ENCODE measurements around the gene NSD1.

Gene NSD1

GRCh38 chr5:177109810-177110209 lies 23.8 kb upstream of the NSD1 start:
- Mint-ChIP-seq H3K27me3 (peaks cover 1% of the 10 kb centered on the region), H3K27ac (no peak overlapping the region), H3K9me3 (no peaks in the 10 kb centered on the region), H3K4me3 (no peak overlapping the region), H3K36me3 (no peaks in the 10 kb centered on the region), H3K4me1 (peaks cover 4% of the 10 kb centered on the region)
- DNase-seq (ENCODE audit: low spot score in 2 of 2): no peak
- no peak for ATAC-seq (ENCODE audit: low read depth)

GRCh38 chr5:177111720-177112394 lies 21.7 kb upstream of the NSD1 start:
- Mint-ChIP-seq H3K4me3 (peak overlapping the region; percentile 62), H3K27me3 (peaks cover 1% of the 10 kb centered on the region), H3K4me1 (peaks cover 12% of the 10 kb centered on the region), H3K27ac (no peak overlapping the region), H3K36me3 (no peaks in the 10 kb centered on the region), H3K9me3 (no peaks in the 10 kb centered on the region)
- DNase-seq (ENCODE audit: low spot score in 2 of 2): peak; percentile 64 to 75
- ATAC-seq (ENCODE audit: low read depth): peak; percentile 58

GRCh38 chr5:177112589-177113220 lies 20.9 kb upstream of the NSD1 start:
- Mint-ChIP-seq H3K9me3 (no peaks in the 10 kb centered on the region), H3K36me3 (no peaks in the 10 kb centered on the region), H3K27ac (no peak overlapping the region), H3K4me3 (no peak overlapping the region), H3K27me3 (peaks cover 1% of the 10 kb centered on the region), H3K4me1 (peaks cover 12% of the 10 kb centered on the region)
- DNase-seq (ENCODE audit: low spot score in 2 of 2) (no peak), ATAC-seq (ENCODE audit: low read depth) (no peak)

GRCh38 chr5:177113566-177114424 lies 19.8 kb upstream of the NSD1 start:
- H3K4me3 Mint-ChIP-seq: no peak overlapping the region
- H3K27me3 Mint-ChIP-seq: no peaks in the 10 kb centered on the region
- H3K4me1 Mint-ChIP-seq: peaks cover 12% of the 10 kb centered on the region
- no peak overlapping the region for H3K27ac Mint-ChIP-seq
- no peaks in the 10 kb centered on the region for H3K9me3 Mint-ChIP-seq
- DNase-seq (ENCODE audit: low spot score in 2 of 2) (peak; percentile 81 to 88), ATAC-seq (ENCODE audit: low read depth) (peak; percentile 51)
- H3K36me3 Mint-ChIP-seq: no peaks in the 10 kb centered on the region

GRCh38 chr5:177116631-177117373 lies 16.8 kb upstream of the NSD1 start:
- Mint-ChIP-seq H3K27me3 (no peaks in the 10 kb centered on the region), H3K4me1 (peaks cover 9% of the 10 kb centered on the region), H3K4me3 (peak overlapping the region; percentile 71), H3K9me3 (no peaks in the 10 kb centered on the region), H3K27ac (no peak overlapping the region), H3K36me3 (no peaks in the 10 kb centered on the region)
- peak; percentile 93 for ATAC-seq (ENCODE audit: low read depth)
- DNase-seq (ENCODE audit: low spot score in 2 of 2): peak; percentile 54 to 63

- Mint-ChIP-seq H3K4me1 (peaks cover 8% of the 10 kb centered on the region), H3K36me3 (no peaks in the 10 kb centered on the region), H3K27me3 (no peaks in the 10 kb centered on the region), H3K27ac (no peak overlapping the region), H3K4me3 (no peak overlapping the region), H3K9me3 (no peaks in the 10 kb centered on the region)
- DNase-seq (ENCODE audit: low spot score in 2 of 2) (no peak), ATAC-seq (ENCODE audit: low read depth) (no peak)
Measured at GRCh38 chr5:177117441-177118045, 16.0 kb upstream of the NSD1 start.

GRCh38 chr5:177122566-177122965 lies 11.0 kb upstream of the NSD1 start:
- no peak for DNase-seq (ENCODE audit: low spot score in 2 of 2)
- H3K4me1 Mint-ChIP-seq: peaks cover 15% of the 10 kb centered on the region

GRCh38 chr5:177123789-177124485 lies 9.6 kb upstream of the NSD1 start:
- Mint-ChIP-seq H3K4me3 (peak overlapping the region; percentile 77), H3K36me3 (no peaks in the 10 kb centered on the region), H3K9me3 (no peaks in the 10 kb centered on the region), H3K27me3 (no peaks in the 10 kb centered on the region), H3K4me1 (peaks cover 20% of the 10 kb centered on the region), H3K27ac (peak overlapping the region; percentile 85)
- ATAC-seq (ENCODE audit: low read depth): peak; percentile 75
- DNase-seq (ENCODE audit: low spot score in 2 of 2): no peak

More at GRCh38 chr5:177122566-177122965, 11.0 kb upstream of the NSD1 start:
- ATAC-seq (ENCODE audit: low read depth): no peak
- Mint-ChIP-seq H3K9me3 (no peaks in the 10 kb centered on the region), H3K27me3 (no peaks in the 10 kb centered on the region), H3K4me3 (no peak overlapping the region), H3K36me3 (no peaks in the 10 kb centered on the region), H3K27ac (no peak overlapping the region)

- no peaks in the 10 kb centered on the region for H3K27me3 Mint-ChIP-seq
- H3K27ac Mint-ChIP-seq: peak overlapping the region; percentile 85
- H3K4me1 Mint-ChIP-seq: peaks cover 25% of the 10 kb centered on the region
- H3K36me3 Mint-ChIP-seq: no peaks in the 10 kb centered on the region
- no peaks in the 10 kb centered on the region for H3K9me3 Mint-ChIP-seq
- H3K4me3 Mint-ChIP-seq: peak overlapping the region; percentile 77
- DNase-seq (ENCODE audit: low spot score in 2 of 2) (no peak), ATAC-seq (ENCODE audit: low read depth) (peak; percentile 73)
Measured at GRCh38 chr5:177124486-177124991, 9.0 kb upstream of the NSD1 start.

GRCh38 chr5:177126771-177127170 lies 6.8 kb upstream of the NSD1 start:
- DNase-seq (ENCODE audit: low spot score in 2 of 2): no peak
- ATAC-seq (ENCODE audit: low read depth): no peak
- Mint-ChIP-seq H3K4me1 (peaks cover 32% of the 10 kb centered on the region), H3K27me3 (no peaks in the 10 kb centered on the region), H3K9me3 (no peaks in the 10 kb centered on the region), H3K27ac (no peak overlapping the region), H3K36me3 (no peaks in the 10 kb centered on the region), H3K4me3 (no peak overlapping the region)

- no peaks in the 10 kb centered on the region for H3K27me3 Mint-ChIP-seq
- no peaks in the 10 kb centered on the region for H3K36me3 Mint-ChIP-seq
- ATAC-seq (ENCODE audit: low read depth) (no peak), DNase-seq (ENCODE audit: low spot score in 2 of 2) (no peak)
- H3K27ac Mint-ChIP-seq: peak overlapping the region; percentile 52
- H3K4me1 Mint-ChIP-seq: peaks cover 27% of the 10 kb centered on the region
- no peaks in the 10 kb centered on the region for H3K9me3 Mint-ChIP-seq
- no peak overlapping the region for H3K4me3 Mint-ChIP-seq
Measured at GRCh38 chr5:177128551-177128981, 5.0 kb upstream of the NSD1 start.

GRCh38 chr5:177130211-177131018 lies 3.2 kb upstream of the NSD1 start:
- Mint-ChIP-seq H3K4me1 (peaks cover 20% of the 10 kb centered on the region), H3K9me3 (no peaks in the 10 kb centered on the region), H3K27ac (peak overlapping the region; percentile 5), H3K36me3 (peaks cover 2% of the 10 kb centered on the region), H3K4me3 (no peak overlapping the region), H3K27me3 (no peaks in the 10 kb centered on the region)
- DNase-seq (ENCODE audit: low spot score in 2 of 2) (no peak), ATAC-seq (ENCODE audit: low read depth) (no peak)

Measured in memory B cell (primary cell).